Activated naive CD8-positive, alpha-beta T cell (primary cell): Measurements from ENCODE around the gene ENO2.
"Not testable (repeated sequence)": the region's sequence is repeated elsewhere in the genome, so short reads cannot be mapped to it uniquely, and the experiment has no call there.

Experiments
- H3K27ac Mint-ChIP-seq: one replicate; pipeline ENCODE4 v1.8.0; 2021; ENCODE audit warnings: mixed read lengths
- H3K27me3 Mint-ChIP-seq: one replicate; pipeline ENCODE4 v1.8.0; 2021; ENCODE audit warnings: mixed read lengths
- H3K36me3 Mint-ChIP-seq: one replicate; pipeline ENCODE4 v1.8.0; 2021; ENCODE audit warnings: mixed read lengths
- H3K4me1 Mint-ChIP-seq: one replicate; pipeline ENCODE4 v1.8.0; 2021; ENCODE audit warnings: low read depth, mixed read lengths
- H3K4me3 Mint-ChIP-seq: one replicate; pipeline ENCODE4 v1.8.0; 2021; ENCODE audit warnings: mild to moderate bottlenecking, mixed read lengths
- H3K9me3 Mint-ChIP-seq: one replicate; pipeline ENCODE4 v1.8.0; 2021; ENCODE audit warnings: low read depth, mixed read lengths

The ENO2 gene

DNA sequence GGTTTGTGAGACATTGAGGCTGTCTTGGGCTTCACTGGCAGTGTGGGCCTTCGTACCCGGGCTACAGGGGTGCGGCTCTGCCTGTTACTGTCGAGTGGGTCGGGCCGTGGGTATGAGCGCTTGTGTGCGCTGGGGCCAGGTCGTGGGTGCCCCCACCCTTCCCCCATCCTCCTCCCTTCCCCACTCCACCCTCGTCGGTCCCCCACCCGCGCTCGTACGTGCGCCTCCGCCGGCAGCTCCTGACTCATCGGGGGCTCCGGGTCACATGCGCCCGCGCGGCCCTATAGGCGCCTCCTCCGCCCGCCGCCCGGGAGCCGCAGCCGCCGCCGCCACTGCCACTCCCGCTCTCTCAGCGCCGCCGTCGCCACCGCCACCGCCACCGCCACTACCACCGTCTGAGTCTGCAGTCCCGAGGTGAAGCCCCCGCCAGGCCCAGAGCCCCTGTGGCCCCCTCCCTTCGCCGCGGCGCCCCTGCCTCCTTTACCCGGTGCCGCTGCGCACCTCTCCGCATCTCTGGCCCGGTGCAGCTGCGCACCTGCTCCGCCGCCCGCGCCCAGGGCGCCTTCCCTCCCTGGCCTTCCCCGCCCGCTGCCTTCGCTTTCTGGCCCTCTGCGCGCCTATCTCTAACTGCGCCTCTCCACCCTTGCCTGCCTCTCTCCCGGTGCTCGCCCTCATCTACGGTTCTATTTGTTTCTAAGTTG is at the start of gene ENO2:
Gene ENO2, plus strand, starts transcription at position 335 of the 701 bp plus-strand sequence. CDS start 1,253 bp downstream, outside the sequence.
- no peaks in the 10 kb centered on the region for H3K9me3 Mint-ChIP-seq
- peaks cover 29% of the 10 kb centered on the region for H3K4me1 Mint-ChIP-seq
- peak within 1 kb of the TSS; percentile 88 for H3K27ac Mint-ChIP-seq
- H3K36me3 Mint-ChIP-seq = no peaks in the 10 kb centered on the region
- H3K4me3 Mint-ChIP-seq = peak within 1 kb of the TSS; percentile 93
- no peaks in the 10 kb centered on the region for H3K27me3 Mint-ChIP-seq

DNA sequence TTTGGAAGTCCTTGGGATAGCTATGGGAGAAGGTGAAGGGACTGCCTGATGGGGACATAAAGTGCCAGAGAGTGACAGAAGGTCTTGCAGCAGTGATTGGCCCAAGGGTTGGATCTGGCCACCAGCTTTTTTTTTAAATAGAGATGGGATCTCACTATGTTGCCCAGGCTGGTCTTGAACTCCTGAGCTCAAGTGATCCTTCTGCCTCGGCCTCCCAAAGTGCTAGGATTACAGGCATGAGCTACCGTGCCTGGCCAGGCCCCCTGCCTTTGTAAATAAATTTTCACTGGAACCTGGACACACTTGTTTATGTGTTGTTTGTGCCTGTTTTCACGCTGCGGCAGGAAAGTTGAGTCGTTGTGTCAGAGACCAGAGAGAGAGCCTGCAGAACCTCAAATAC is 49.1 kb upstream of the ENO2 start:
- not testable (repeated sequence) for H3K9me3 Mint-ChIP-seq, H3K27me3 Mint-ChIP-seq, H3K36me3 Mint-ChIP-seq, H3K4me3 Mint-ChIP-seq
- peak overlapping the region; percentile 34 for H3K27ac Mint-ChIP-seq
- H3K4me1 Mint-ChIP-seq = peaks cover 33% of the 10 kb centered on the region

DNA sequence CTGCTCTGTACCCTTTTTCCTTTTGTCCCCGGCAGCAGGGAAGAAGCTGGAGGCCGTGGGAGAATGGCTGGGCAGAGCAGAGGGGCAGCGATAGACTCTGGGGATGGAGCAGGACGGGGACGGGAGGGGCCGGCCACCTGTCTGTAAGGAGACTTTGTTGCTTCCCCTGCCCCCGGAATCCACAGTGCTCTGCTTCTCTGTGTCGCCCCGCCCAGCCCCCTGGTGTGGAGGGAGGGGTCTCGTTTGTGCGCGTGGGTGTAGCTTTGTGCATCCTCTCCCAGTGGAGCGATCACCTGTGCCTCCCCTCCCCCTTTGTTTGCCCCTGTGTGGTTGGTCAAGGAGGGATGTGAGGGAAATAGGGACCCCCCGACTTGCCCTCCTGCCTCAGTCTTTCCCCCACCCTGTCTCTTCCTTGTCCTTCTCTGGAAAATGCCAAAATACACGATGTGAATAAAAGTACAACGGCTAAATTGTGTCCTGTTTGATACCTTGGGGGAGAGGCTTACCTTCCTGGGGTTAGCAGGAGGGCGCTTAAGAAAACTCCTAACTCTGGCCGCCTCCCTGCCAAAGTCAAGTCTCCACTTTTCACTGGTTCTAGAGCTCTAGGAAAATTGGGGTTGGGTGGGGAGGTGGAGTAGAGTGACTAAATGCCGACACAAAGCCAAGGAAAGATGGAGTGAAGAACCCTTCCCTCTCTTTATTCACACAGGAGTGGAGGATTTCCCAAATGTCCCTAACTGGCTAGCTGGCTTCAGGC is 48.0 kb upstream of the ENO2 start:
- Mint-ChIP-seq H3K4me1 (peaks cover 43% of the 10 kb centered on the region), H3K36me3 (peaks cover 3% of the 10 kb centered on the region), H3K9me3 (no peaks in the 10 kb centered on the region), H3K4me3 (peak overlapping the region; percentile 94), H3K27ac (no peak overlapping the region), H3K27me3 (no peaks in the 10 kb centered on the region)

DNA sequence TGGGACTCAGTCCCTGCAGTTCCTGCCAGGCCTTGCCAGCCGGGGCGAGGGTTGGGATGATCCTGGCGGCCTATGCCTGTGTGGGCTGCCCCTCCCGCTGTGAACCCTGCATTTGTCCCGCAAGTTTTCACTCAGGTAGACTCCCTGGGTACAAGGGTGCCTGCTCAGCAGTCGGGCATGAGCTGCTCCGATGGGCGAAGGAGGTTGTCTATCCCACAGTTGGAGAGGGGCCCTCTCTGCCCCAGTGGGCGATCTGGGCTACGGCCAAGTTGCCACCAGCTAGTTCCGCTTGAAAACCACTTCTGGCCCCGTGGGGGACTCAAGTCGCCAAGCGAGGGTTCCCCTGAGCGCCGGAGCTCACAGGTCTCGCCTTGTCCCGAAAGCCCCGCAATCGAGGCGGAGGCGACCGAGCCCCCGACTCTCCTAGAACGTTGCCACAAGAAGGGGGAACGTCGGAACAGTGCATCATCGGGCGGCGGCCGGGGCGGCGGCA is 47.4 kb upstream of the ENO2 start:
- Mint-ChIP-seq H3K9me3 (no peaks in the 10 kb centered on the region), H3K4me3 (peak overlapping the region; percentile 94), H3K36me3 (peaks cover 3% of the 10 kb centered on the region), H3K27me3 (no peaks in the 10 kb centered on the region), H3K27ac (peak overlapping the region; percentile 77), H3K4me1 (peaks cover 48% of the 10 kb centered on the region)

DNA sequence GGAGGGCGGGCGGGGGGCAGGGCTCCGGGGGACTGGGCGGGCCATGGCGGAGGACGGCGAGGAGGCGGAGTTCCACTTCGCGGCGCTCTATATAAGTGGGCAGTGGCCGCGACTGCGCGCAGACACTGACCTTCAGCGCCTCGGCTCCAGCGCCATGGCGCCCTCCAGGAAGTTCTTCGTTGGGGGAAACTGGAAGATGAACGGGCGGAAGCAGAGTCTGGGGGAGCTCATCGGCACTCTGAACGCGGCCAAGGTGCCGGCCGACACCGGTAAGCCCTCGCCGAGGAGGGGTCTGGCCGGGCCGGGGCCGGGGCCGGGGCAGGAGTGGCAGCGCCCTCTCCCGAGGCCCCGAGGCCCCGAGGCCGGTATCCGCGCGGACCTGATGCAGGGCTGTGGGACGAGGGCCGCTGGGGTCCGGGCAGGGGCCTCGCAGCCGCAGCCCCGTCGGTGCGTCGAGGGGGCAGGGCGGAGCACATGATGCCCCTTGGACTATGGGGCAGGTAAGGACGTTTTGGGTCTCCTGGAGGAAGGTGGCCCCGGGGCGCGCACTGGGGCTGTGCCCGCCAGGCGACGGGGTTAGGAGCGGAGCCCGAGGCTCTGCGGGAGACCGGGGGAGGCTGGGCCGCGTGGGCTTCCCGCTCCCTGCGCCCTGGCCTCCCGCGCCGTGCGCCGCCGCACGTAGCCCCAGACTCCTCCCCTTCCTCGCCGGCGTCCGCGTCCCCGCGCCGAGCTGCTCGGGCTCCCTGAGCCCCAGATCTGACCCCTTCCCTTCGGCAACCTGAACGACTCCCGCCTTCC is 46.8 kb upstream of the ENO2 start, which contains the start of gene TPI1:
Gene TPI1, plus strand, starts transcription at position 119 of the 798 bp plus-strand sequence. Its CDS starts 36 bp downstream, at position 155.
- Mint-ChIP-seq H3K4me1 (peaks cover 52% of the 10 kb centered on the region), H3K27ac (peak within 1 kb of the TSS; percentile 95), H3K9me3 (no peaks in the 10 kb centered on the region), H3K4me3 (peak within 1 kb of the TSS; percentile 94), H3K36me3 (peaks cover 3% of the 10 kb centered on the region), H3K27me3 (no peaks in the 10 kb centered on the region)

DNA sequence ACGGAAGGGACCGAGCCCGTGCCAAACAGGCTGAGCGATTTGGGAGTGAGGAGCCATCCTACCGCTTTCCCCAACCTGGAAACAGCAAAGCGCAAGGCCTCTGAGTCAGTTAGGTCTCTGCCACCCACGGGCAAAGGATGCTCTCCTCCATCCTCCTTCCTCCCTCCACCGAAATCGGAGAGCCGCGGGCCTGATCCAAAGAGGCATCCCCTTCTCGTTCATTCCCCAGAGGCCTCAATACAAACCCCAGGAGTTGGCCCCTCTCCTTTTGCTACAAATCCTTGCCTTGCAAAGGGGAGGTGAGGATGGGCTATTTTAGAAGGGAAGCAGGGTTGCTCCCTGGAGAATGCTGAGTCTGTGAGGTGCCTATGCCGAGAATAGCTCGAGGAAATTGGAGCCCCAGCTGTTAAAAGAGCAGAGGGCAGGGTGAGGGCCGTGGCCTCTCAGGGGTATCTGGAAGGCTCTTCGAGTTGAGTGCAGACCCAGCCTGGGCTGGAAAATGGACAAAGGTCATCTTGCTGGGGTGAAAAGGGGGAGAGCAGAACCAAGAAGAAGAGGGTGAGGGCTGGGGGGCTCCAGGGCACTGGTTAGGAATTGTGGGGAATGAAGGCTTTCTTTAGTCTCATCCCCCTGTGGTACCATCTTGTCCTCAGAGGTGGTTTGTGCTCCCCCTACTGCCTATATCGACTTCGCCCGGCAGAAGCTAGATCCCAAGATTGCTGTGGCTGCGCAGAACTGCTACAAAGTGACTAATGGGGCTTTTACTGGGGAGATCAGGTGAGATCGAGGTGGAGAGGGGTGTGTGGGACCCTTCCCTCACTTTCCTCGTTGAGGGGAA is 46.0 kb upstream of the ENO2 start:
- H3K4me3 Mint-ChIP-seq = peak overlapping the region; percentile 93
- peak overlapping the region; percentile 84 for H3K27ac Mint-ChIP-seq
- no peaks in the 10 kb centered on the region for H3K27me3 Mint-ChIP-seq
- H3K4me1 Mint-ChIP-seq = peaks cover 52% of the 10 kb centered on the region
- no peaks in the 10 kb centered on the region for H3K9me3 Mint-ChIP-seq
- peaks cover 3% of the 10 kb centered on the region for H3K36me3 Mint-ChIP-seq

DNA sequence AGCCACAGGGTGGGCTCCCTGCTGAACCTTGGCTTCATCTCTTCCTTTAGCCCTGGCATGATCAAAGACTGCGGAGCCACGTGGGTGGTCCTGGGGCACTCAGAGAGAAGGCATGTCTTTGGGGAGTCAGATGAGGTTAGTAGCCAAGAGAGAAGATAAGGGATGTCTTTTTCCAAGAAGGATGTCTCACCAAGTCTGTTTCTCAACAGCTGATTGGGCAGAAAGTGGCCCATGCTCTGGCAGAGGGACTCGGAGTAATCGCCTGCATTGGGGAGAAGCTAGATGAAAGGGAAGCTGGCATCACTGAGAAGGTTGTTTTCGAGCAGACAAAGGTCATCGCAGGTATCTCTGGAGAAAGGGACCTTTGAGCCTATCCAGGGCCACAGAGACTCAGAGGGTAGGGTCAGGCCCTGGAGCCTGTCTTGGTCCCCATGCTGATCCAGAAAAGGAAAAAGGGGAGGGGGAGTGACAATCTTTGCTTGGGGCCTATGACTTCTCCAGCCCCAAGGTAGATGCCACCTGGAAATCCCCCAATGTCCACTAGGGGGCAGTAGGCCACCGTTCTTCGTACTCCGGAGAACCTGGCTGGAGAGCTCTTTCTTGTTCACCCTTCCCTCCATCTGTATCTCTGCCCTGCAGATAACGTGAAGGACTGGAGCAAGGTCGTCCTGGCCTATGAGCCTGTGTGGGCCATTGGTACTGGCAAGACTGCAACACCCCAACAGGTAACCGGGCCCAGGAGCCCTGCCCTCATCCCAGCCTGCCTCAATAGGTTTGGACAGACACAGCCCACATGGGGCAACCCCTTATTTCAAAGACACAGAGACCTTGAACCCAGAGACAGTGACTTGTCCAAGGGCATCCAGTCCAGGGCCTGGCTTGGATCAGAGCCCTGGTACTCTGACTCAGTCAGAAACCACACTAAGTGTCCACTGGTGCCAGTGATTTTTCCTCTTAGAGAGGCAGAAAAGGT is 45.0 kb upstream of the ENO2 start:
- H3K9me3 Mint-ChIP-seq = no peaks in the 10 kb centered on the region
- peaks cover 3% of the 10 kb centered on the region for H3K36me3 Mint-ChIP-seq
- H3K27me3 Mint-ChIP-seq = no peaks in the 10 kb centered on the region
- peaks cover 56% of the 10 kb centered on the region for H3K4me1 Mint-ChIP-seq
- peak overlapping the region; percentile 93 for H3K4me3 Mint-ChIP-seq
- H3K27ac Mint-ChIP-seq = peak overlapping the region; percentile 84

DNA sequence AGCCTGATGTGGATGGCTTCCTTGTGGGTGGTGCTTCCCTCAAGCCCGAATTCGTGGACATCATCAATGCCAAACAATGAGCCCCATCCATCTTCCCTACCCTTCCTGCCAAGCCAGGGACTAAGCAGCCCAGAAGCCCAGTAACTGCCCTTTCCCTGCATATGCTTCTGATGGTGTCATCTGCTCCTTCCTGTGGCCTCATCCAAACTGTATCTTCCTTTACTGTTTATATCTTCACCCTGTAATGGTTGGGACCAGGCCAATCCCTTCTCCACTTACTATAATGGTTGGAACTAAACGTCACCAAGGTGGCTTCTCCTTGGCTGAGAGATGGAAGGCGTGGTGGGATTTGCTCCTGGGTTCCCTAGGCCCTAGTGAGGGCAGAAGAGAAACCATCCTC is 44.1 kb upstream of the ENO2 start:
- Mint-ChIP-seq H3K4me1 (peaks cover 58% of the 10 kb centered on the region), H3K27ac (peak overlapping the region; percentile 73), H3K4me3 (peak overlapping the region; percentile 89)
- not testable (repeated sequence) for H3K9me3 Mint-ChIP-seq, H3K36me3 Mint-ChIP-seq, H3K27me3 Mint-ChIP-seq

DNA sequence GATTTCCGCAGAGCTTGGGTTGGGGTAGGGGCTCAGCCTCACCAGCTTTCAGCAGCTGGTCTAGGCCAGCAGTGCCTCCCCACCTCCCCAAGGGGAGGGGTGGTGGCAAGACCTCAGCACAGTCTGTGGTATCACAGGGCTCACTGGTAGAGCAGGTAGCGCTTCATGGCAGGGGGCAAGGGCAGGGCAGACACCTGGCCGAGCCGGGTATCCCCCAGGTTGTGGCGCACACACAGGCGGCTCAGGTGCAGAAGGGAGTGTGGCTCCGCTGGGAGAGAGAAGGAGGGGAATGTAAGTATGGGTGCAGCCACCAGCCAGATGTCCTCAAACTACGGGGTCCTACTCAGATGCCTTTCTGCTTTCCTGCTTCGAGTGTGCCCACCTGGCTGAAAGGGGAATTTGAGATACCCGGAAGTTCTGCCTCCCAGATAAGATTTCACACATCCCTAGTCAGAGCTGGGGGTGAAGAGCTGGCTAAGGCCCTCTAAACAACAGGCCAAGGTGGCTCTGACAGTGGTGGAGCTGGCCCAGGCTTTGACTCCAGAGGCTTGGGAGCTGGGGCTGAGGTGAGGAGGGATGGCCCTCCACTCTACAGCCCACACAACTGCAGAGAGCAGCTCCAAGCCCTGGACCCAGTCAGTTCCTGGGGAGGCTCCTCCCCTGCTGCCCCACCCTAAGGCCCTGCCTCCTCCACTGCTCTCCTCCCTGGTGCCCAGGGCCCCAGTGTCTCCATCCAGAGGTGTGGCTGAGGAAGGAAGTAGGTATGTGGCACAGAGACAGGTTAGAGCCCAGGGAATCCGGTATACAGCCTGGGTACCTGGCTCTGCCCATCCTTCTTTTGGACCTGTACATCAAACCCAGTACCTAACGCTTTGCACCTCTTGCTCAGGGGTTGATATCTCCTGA is 43.1 kb upstream of the ENO2 start:
- Mint-ChIP-seq H3K4me1 (peaks cover 53% of the 10 kb centered on the region), H3K4me3 (peak overlapping the region; percentile 89), H3K27me3 (no peaks in the 10 kb centered on the region), H3K36me3 (peaks cover 5% of the 10 kb centered on the region), H3K27ac (peak overlapping the region; percentile 75), H3K9me3 (no peaks in the 10 kb centered on the region)

DNA sequence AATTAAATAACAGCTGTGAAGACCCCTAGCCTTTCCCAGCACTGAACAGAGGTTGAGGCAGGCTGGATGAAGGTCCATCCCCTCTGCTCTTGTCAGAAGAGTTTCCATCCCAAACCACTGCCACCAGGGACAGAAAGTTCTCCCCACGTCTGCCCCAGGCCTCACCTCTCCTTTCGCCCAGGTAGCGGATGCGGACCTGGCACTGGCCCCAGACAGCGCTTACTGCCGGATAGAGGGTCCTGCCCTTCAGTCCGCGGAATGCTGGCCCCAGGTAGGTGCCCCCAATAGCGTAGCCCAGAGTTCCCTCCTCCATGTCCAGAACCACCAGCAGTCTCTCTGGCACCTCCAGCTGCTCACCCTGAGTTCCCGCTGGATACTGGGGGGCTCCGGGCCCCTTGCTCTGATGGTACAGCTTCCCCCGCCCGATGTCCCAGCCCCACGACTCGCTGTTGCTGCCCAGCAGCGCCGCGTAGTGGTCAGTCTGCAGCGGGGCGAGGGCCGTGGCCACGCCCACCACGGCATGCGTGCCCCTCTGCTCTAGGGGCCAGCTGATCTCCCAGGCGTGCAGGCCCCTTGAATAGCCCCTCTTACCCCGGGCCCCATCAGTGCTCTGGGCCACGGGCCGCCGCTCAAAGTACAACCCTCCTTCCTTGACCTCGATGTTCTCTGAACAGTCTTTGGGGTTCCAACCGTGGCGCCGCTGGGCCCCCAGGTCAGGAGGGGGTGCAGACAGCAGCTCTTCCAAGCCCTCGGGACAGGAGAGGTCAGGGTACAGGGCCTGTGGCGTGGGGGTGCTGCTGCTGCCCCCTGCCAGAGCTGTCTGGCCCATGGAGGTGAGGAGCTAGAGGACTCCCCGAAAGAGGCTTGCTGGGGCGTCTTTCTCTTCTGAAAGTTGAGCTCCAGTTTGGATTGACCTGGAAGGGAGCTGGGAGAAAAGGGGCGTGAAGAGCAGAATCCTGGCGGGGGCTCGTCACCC is 42.0 kb upstream of the ENO2 start:
- no peaks in the 10 kb centered on the region for H3K27me3 Mint-ChIP-seq
- H3K4me1 Mint-ChIP-seq = peaks cover 47% of the 10 kb centered on the region
- H3K27ac Mint-ChIP-seq = peak overlapping the region; percentile 75
- no peaks in the 10 kb centered on the region for H3K9me3 Mint-ChIP-seq
- H3K4me3 Mint-ChIP-seq = peak overlapping the region; percentile 89
- peaks cover 8% of the 10 kb centered on the region for H3K36me3 Mint-ChIP-seq

DNA sequence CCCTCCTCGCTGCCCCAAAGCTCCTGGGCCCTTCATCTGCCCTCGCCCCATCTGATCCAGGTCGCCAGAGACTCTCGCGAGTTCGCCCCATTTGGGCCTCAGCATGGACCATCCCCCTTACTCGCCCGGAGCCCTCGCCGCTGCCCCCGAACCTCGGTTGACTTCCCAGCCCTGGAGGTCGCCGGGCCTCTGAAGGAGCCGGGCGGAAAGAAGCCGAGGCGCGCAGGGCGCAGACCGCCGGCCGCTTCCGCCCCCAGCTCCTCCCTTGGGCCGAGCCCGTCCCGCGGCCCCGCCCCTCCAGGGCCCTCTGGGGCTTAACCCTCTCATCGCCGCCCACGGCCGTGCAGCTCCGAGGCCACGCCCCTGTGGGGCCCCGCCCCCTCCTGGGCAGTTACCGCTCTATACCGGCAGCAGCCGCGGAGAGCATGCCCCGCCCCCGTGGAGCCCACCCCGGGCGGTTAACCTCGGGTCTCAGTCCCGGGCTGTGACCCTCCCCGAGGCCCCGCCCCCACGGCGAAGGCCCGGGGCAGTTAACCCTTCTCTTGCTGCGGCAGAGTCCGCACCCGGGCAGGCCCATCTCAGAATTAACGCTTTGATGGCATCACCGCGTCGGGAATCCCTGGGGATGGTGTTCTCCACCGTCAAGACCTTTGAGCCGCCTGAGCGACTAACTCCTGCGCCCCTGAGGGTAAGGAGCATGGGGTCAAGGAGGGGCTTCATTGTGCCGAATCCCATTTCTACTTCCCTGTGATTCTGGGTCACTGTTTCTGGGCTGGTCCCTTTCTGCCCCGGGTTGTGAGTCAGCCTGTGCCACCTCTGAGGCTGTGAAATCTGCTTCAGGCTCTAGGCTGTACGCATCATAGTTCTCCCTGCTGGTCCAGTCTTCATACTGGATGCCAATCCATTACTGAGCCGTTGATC is 41.0 kb upstream of the ENO2 start, which contains the start of gene SPSB2:
Gene SPSB2, minus strand, starts transcription at position 210 of the 921 bp plus-strand sequence. CDS start 402 bp downstream, outside the sequence.
- Mint-ChIP-seq H3K27ac (peak within 1 kb of the TSS; percentile 75), H3K4me1 (peaks cover 47% of the 10 kb centered on the region), H3K27me3 (no peaks in the 10 kb centered on the region), H3K36me3 (peaks cover 8% of the 10 kb centered on the region), H3K9me3 (no peaks in the 10 kb centered on the region), H3K4me3 (peak within 1 kb of the TSS; percentile 89)
